M059J (cell line): Measurements from ENCODE around the gene ERGIC1. TPM values are rescaled to one million over a fixed set of nuclear protein-coding genes. Genes with fewer than 3 reads are reported as not detected.

Source experiments
- DNase-seq: peaks from one replicate; pipeline ENCODE4 v3.0.0-alpha.2; 2012; ENCODE audit warnings: low read depth
- total RNA-seq: library from RNA; depleted of rRNA; stranded (reverse); fragments of >200 nt; shearing (Covaris generic); gene quantifications from 2 replicates; pipeline ENCODE4 v1.2.3, GENCODE V29; 2014

ERGIC1 gene
- total RNA-seq, 1 experiment from 2014 or later: 153 TPM

- peak; percentile 67 for DNase-seq
Observed at GRCh38 chr5:172943906-172944305, 109.9 kb downstream of the ERGIC1 start.

- DNase-seq: peak; percentile 53
Observed at GRCh38 chr5:172944741-172945140, 110.7 kb downstream of the ERGIC1 start.

GRCh38 chr5:172945151-172945550, 111.1 kb downstream of the ERGIC1 start:
- no peak for DNase-seq

- DNase-seq: no peak
Observed at GRCh38 chr5:172946146-172946545, 112.1 kb downstream of the ERGIC1 start.

- DNase-seq: no peak
Observed at GRCh38 chr5:172949426-172949825, 115.4 kb downstream of the ERGIC1 start.

GRCh38 chr5:172950176-172950965, 116.3 kb downstream of the ERGIC1 start:
- no peak for DNase-seq

GRCh38 chr5:172951371-172952033, 117.5 kb downstream of the ERGIC1 start:
- DNase-seq: no peak

- peak; percentile 58 for DNase-seq
Observed at GRCh38 chr5:172952034-172952511, 118.0 kb downstream of the ERGIC1 start.

- peak; percentile 90 for DNase-seq
Observed at GRCh38 chr5:172953776-172954675, 120.0 kb downstream of the ERGIC1 start.

GRCh38 chr5:172954751-172955159, 120.7 kb downstream of the ERGIC1 start:
- DNase-seq: peak; percentile 53

GRCh38 chr5:172956228-172956627, 122.2 kb downstream of the ERGIC1 start:
- DNase-seq: no peak

GRCh38 chr5:172956936-172957335, 122.9 kb downstream of the ERGIC1 start:
- peak; percentile 60 for DNase-seq

GRCh38 chr5:172957458-172957857, 123.4 kb downstream of the ERGIC1 start:
- DNase-seq: no peak

- peak; percentile 43 for DNase-seq
Observed at GRCh38 chr5:172958331-172959046, 124.4 kb downstream of the ERGIC1 start.

- no peak for DNase-seq
Observed at GRCh38 chr5:172959824-172960799, 126.1 kb downstream of the ERGIC1 start.

- DNase-seq: no peak
Observed at GRCh38 chr5:172969921-172970320, 135.9 kb downstream of the ERGIC1 start.

- no peak for DNase-seq
Observed at GRCh38 chr5:172971482-172971881, 137.4 kb downstream of the ERGIC1 start.

GRCh38 chr5:172972552-172972951, 138.5 kb downstream of the ERGIC1 start:
- DNase-seq: no peak

GRCh38 chr5:172973127-172973916, 139.3 kb downstream of the ERGIC1 start:
- DNase-seq: peak; percentile 68
